GM15510 (cell line): Measurements from ENCODE around the gene TMEM54.

ENCODE experiments used
- POLR2A ChIP-seq: IDR thresholded peaks from 3 replicates; pipeline ENCODE4 v1.6.1; 2011; ENCODE audit warnings: borderline replicate concordance; ENCODE audit not compliant: insufficient read length; ENCODE audit errors: extremely low read depth

TMEM54 gene

GRCh38 chr1:32901823-32902534, 790 bp upstream of the TMEM54 start:
- no peak for TF ChIP-seq POLR2A

GRCh38 chr1:32900371-32900955, 726 bp downstream of the TMEM54 start:
- no peak for TF ChIP-seq POLR2A

- TF ChIP-seq POLR2A, result no peak
These were observed 1.4 kb downstream of the TMEM54 start for GRCh38 chr1:32899586-32900296.

GRCh38 chr1:32898958-32899357, 2.2 kb downstream of the TMEM54 start:
- no peak for TF ChIP-seq POLR2A

DNA sequence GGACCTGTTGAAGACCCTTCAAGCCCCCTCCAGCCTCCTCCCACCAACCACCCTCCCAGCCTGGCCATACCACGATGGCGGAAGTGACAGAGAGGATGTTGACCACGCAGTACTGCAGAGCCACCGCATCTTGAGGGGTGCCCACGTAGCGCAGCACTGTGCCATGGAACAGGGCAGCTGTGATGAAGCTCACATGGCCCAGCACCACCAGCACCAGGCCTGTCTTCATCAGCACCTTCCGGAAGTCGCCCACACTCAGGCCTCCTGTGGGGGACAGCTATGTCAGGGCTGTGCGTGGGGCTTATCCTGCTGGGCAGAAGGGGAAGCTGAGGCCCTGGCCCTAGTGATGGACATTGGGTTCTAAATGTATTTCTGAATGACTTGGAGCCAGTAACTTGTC, 3.1 kb downstream of the TMEM54 start:
- TF ChIP-seq POLR2A, result no peak

DNA sequence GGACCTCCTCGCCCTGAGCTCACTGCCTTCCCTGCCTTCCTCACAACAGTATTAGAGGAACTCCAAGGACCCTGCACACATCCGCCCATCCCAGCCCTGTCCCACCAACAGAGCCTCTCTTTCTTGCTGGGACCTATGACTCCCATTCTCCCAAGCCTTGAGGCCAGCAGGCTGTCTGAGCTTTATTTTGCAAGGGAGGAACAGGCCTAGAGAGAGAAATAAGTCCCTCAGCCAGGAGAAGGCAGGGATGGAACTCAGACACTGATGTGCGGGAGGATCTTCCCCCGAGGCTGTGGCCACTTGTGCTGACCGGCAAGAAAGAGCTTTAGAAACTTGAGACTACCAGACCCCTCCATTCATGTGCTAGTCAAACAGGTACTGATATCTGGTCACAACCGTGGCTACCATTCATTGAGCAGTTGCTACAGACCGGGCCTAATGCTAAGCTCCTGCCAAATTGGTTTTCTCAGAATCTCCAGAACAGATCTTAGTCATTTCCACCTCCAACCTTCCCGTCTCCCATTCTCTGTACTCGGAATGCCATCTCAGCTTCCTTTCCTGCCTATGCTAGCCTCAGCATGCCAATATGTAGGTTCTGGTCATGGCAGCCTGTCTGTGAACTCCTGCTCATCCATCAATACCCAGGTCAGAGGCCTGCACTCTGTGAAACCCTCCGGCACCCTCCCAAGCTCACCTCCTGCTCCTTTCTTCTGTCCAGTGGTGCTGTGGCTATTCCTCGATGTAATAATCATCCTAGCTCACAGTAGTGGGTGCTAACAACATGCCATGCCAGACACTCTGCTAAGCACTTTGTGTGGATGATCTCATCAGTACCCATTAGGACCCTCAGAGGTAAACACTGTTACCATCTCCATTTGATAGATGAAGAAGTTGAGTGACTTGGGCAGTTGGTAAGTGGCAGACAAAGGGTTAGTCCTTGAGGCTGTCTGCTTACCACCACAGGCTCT, 3.8 kb downstream of the TMEM54 start:
- no peak for TF ChIP-seq POLR2A

DNA sequence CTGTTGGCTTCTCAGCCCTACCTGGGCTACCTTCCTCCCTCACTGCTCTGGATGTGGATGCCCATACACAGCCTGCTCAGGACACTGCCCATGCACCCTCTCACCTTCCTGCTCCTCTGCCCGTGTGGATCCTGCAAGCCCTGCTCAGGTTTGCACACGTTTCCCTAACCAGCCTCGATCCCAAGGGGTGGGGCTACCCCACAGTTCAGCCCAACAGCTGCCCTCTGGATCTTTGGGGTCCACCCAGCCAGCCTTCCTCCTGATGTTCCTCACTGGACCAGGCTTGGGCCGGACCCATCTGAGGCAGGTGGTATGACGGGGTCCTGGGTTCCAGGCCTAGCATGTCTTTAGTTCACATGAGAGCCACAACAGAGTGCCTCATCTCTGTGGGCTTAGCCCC, 4.7 kb downstream of the TMEM54 start:
- no peak for TF ChIP-seq POLR2A

DNA sequence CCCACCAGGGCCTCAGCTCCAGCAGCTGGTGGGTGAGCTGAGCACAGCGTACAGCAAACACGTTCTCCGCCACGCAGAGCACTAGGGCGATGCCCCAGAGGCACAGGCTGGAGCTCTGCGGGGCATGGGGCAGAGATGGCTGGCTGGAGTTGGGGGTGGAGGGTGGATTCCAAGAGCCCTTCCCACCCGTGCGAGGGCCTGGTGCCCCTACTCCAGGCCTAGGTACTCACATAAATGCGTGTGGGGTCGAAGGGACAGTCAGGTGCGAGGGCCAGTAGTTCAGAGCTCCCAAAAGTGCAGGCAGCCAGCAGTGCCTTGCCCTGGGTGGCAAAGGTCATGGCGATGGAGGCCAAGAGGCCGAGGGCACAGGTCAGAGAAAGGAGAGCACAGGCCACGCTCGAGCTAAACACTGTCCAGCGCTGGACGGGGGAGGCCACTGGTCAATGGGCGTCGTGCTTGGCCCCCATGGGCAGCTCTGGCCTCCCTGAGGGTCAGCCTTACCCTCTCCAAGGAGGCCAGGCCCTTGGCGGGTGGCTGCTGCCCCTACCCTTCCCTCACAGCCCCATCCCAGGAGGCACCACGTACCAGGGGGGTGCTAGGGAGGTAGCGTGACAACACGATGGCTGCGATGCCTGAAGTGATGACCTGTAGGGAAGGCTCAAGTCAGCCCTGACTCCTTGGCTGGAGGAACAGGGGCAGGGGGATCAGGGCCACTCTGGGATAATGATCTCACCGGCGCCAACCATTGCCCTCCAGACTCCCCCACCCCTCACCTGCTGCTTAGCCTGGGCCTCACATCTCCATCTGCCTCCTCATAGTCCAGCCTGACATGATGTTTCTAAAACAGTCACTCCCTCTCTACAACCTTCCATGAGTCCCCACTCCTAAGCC, 5.6 kb downstream of the TMEM54 start:
- TF ChIP-seq POLR2A, result no peak

- no peak for TF ChIP-seq POLR2A
These were observed 6.5 kb downstream of the TMEM54 start for GRCh38 chr1:32894681-32895080.

- TF ChIP-seq POLR2A, result no peak
These were observed 7.1 kb downstream of the TMEM54 start for GRCh38 chr1:32894019-32894600.

DNA sequence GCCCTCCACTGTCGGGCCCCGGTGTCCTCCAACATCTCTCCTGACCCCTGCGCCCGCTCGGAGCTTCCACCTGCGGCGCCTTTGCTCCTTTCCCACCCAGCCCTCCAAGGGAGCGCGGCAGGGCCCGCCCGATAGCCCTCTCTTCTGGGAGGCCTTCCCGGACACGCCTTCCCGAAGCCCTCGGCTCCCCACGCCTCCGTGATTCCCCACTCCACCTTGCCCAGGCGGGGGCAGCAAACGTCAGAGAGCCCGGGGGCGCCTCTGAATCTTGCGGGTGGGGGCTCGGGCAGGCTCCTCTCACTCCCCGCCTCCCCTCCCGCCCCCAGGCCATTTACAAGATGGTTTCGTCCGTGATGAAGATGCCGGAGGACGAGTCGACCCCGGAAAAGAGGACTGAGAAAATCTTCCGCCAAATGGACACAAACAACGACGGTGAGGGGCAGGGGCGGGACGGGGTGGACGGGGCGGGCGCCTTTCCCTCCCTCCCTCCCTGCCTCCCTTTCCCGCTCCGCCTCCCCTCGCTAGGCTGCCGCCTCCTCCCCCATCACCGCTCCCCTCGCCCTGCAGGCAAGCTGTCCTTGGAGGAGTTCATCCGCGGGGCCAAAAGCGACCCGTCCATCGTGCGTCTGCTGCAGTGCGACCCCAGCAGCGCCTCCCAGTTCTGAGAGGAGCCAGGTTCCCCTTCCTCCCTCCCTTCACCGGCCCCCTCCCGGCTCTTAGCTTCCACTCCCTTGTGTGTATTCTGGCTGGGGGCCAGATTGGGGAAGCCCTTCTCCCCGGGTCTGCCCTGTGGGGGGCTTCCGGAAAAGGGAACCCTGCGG, 7.8 kb downstream of the TMEM54 start:
- no peak for TF ChIP-seq POLR2A

- TF ChIP-seq POLR2A, result no peak
These were observed 8.6 kb downstream of the TMEM54 start for GRCh38 chr1:32892368-32893197.

- TF ChIP-seq POLR2A, result no peak
These were observed 9.6 kb downstream of the TMEM54 start for GRCh38 chr1:32891630-32892029.

DNA sequence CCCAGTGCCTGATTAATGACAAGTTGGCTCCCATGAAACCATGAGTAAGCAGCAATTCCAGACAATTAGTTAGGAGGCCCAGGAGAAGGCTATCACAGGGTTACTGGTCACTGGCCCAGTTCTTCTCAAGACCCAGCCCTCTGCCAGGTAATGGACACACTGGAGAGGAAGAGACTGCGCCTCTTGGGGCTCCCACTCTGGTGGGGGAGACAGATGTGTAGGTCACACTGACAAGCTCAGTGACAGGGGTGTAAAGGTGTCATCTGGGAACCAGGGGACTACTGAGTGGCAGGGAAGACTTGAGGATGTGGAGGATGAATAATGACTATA, 10.0 kb downstream of the TMEM54 start:
- TF ChIP-seq POLR2A, result no peak
